RWPE1 (cell line): ENCODE results near the gene HLA-DQB1.
A peak's percentile ranks its signal among the peaks of the same experiment; 100 is the strongest.
"Not testable (repeated sequence)": the region's sequence is repeated elsewhere in the genome, so short reads cannot be mapped to it uniquely, and the experiment has no call there.

Experiments used
- CTCF ChIA-PET: fragments of 350-600 bp; sonication (Branson Sonifier 250); formaldehyde crosslinking; extraction: SDS; loops from one replicate; lab custom pipeline; 2021; lab: Yijun Ruan, JAX
- POLR2A ChIA-PET: fragments of 400-600 bp; formaldehyde crosslinking; extraction: SDS; loops from one replicate; lab custom pipeline; 2020; ENCODE audit warnings: antibody characterized with exemption; ENCODE audit not compliant: low non-redundant PET; lab: Yijun Ruan, JAX
- DNase-seq: peaks from one replicate; pipeline ENCODE4 v3.0.0; 2012; ENCODE audit warnings: low spot score
- H3K27ac ChIP-seq: fragments of 450-650 bp; 2 replicates; pipeline ENCODE4 v1.5.1; 2017
- TF ChIP-seq, protein P1 (sequence below): fragments of 450-650 bp; conservative IDR thresholded peaks from 2 replicates; pipeline ENCODE4 v1.5.1; 2017; ENCODE audit warnings: low read depth, mild to moderate bottlenecking

The HLA-DQB1 gene

DNA sequence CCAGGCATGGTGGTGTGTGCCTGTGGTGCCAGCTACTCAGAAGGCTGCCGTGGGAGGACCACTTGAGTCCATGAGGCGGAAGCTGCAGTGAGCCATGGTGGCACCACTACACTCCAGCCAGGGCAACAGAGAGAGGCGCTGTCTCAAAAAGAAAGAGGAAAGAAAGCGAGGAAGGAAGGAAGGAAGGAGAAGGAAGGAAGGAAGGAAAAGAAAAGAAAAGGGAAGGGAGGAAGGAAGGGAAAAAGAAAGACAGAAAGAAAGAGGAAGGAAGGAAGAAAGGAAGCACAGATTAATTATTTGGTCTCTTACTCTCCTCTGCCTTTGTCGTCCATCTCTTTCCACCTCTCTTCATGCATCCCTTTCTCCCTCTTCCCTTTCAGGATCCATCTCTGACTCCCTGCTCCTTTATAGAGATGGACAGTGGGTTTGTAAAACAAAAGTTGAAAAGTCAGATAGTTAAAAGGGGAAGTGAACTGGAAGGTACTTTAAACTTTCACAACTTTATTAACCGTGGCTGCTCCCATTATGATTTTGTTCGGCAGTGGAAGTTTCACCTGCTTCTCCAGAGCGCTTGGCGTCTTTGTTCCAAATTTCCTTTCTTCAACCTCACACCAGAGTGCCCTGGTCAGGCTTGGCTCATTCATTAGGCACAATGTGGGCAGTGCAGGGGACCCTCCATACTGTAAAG, 27.8 kb downstream of the HLA-DQB1 start:
- no peak overlapping the region for H3K27ac ChIP-seq
- TF ChIP-seq, protein P1, sequence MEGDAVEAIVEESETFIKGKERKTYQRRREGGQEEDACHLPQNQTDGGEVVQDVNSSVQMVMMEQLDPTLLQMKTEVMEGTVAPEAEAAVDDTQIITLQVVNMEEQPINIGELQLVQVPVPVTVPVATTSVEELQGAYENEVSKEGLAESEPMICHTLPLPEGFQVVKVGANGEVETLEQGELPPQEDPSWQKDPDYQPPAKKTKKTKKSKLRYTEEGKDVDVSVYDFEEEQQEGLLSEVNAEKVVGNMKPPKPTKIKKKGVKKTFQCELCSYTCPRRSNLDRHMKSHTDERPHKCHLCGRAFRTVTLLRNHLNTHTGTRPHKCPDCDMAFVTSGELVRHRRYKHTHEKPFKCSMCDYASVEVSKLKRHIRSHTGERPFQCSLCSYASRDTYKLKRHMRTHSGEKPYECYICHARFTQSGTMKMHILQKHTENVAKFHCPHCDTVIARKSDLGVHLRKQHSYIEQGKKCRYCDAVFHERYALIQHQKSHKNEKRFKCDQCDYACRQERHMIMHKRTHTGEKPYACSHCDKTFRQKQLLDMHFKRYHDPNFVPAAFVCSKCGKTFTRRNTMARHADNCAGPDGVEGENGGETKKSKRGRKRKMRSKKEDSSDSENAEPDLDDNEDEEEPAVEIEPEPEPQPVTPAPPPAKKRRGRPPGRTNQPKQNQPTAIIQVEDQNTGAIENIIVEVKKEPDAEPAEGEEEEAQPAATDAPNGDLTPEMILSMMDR = no peak
- DNase-seq = no peak
- ChIA-PET POLR2A (no interaction called here), CTCF (interaction anchor here (0.7 kb wide), 1 partner anchor 122 kb away, joined by 3 read pairs; no protein-coding TSS in a partner anchor)

DNA sequence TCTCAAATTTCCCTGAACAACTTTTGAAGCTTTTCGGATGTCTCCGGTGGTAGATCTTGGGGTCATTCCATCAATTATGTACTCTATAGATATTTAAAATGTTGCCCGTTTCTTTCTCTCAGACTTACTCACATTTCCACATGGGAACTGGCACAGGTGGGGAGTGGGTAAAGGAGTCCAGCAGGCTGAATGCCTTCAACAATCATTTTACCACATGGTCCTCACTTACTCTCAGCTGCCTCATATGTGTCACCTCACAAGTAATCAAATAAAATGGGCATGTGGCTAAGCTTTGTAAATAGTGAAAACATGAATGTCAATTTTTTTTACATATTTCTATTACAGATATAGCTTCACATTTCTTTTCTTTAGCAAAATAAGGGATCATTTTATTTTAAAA, 28.6 kb downstream of the HLA-DQB1 start:
- POLR2A ChIA-PET = no interaction called here
- H3K27ac ChIP-seq = no peak overlapping the region
- no peak for DNase-seq
- TF ChIP-seq, protein P1 = no peak
- CTCF ChIA-PET = interaction anchor here (0.7 kb wide), 1 partner anchor 123 kb away, joined by 3 read pairs; no protein-coding TSS in a partner anchor

DNA sequence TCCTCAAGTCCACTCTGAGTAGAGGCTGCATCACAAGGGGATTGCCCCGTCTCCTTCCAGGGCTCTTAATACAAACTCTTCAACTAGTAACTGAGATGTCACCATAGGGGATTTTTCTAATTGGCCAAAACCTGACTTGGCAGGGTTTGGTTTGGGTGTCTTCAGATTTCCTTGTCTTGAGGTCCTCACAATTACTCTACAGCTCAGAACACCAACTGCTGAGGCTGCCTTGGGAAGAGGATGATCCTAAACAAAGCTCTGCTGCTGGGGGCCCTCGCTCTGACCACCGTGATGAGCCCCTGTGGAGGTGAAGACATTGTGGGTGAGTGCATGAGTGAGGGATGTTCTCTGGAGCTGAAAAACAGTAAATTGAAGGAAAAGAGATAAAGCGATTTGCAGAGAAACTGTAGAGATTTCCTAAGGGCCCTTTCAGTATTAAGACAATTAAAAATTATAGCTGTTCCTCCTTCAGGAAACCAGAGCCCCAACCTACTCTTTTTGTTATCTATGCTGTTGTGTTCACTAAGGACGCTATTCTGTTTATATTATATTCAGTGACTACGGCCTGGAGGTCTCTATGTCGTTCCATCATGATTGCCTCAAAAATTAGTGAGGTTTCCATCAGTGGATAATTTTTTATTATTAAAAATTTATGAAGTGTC, 29.1 kb downstream of the HLA-DQB1 start, which contains the start of gene HLA-DQA1:
TSS of gene HLA-DQA1 (plus strand) at position 188 of the 662 bp plus-strand sequence. CDS start at position 241, 53 bp downstream.
- ChIA-PET POLR2A (no interaction called here), CTCF (no interaction called here)
- no peak within 1 kb of the TSS for H3K27ac ChIP-seq
- TF ChIP-seq, protein P1 = no peak
- DNase-seq = no peak

DNA sequence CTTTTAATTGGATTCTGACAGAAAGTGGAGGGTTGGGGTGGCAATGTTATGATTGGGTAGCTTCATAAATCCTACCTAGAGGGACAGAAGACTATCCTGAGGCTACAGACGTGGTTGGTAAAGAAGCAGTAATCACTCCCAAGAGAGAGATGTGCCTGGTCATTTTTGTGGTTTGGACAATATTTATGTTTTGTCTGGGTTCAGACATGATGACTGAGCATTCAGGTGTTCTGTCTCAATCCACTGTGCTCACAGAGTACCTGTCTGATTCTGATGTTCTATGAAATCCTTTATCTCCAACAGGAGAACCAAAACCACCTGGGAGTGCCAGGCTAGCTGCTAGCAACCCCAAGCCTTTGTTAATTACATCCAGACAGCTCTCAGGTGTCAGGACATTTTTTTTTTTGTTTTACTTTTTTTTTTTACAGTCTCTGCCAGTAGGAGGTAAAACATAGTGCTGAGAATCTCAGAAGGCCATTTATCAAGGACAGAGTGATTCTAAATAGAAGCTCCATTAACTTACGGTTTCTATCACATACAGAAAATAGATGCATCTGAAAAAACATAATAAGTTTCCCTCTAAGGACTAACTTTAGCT, 30.8 kb downstream of the HLA-DQB1 start:
- H3K27ac ChIP-seq = no peak overlapping the region
- ChIA-PET CTCF (no interaction called here), POLR2A (no interaction called here)
- DNase-seq = no peak
- TF ChIP-seq, protein P1 = no peak

DNA sequence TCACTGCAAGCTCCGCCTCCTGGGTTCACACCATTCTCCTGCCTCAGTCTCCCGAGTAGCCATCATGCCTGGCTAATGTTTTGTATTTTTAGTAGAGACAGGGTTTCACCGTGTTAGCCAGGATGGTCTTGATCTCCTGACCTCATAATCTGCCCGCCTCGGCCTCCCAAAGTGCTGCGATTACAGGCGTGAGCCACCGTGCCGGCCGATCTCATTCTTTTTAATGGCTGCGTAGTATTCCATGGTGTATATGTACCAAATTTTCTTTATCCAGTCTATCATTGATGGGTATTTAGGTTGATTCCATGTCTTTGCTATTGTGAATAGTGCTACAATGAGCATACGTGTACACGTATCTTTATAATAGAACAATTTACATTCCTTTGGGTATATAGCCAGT, 36.7 kb downstream of the HLA-DQB1 start:
- CTCF ChIA-PET, POLR2A ChIA-PET, DNase-seq, H3K27ac ChIP-seq: not testable (repeated sequence)

DNA sequence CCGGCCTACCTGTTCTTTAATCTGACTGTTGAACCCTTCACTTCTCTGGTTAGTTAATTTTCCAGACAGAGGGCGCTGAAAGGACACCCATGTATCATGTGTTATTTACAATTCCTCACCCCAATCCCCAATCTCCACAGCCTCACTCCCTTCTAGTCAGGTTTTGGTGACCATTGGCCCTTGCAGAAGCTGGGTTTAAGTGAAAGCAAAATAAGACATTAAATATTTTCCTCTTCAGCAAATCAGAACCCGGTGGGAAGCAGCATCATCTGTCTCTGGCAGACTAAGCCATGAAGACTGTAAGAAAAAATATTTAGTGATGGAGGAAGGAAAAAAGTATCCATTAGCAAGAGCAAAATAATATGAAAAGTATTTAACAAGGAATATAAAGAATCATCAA, 38.6 kb downstream of the HLA-DQB1 start:
- peak; percentile 19 for DNase-seq
- CTCF ChIA-PET = no interaction called here
- TF ChIP-seq, protein P1 = no peak
- POLR2A ChIA-PET = no interaction called here
- no peak overlapping the region for H3K27ac ChIP-seq

DNA sequence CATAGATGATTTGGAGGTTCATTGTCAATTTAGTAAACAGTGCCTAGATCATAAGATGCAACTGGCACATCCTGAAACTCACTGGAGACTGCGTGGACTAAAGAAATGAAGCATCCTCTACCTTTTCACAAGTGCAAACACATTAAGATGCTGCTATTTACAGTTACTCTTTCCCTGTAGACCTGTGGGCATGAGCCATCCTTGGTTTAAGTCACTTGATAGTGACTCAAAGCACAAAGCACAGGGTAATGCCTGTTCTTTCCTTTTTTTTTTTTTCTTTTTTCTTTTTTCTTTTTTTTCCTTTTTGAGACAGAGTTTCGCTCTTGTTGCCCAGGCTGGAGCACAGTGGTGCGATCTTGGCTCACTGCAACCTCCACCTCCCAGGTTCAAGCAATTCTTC, 39.2 kb downstream of the HLA-DQB1 start:
- POLR2A ChIA-PET = no interaction called here
- no peak for DNase-seq
- TF ChIP-seq, protein P1 = no peak
- CTCF ChIA-PET = no interaction called here
- H3K27ac ChIP-seq = no peak overlapping the region
